HT-29 (cell line): Measurements from ENCODE around the gene RAB11FIP2. TPM values are rescaled to one million over a fixed set of nuclear protein-coding genes. Genes with fewer than 3 reads are reported as not detected.
"Not testable (repeated sequence)": the region's sequence is repeated elsewhere in the genome, so short reads cannot be mapped to it uniquely, and the experiment has no call there.

Source experiments
- DNase-seq: peaks from one replicate; pipeline ENCODE4 v3.0.0-alpha.2; 2015; ENCODE audit warnings: low spot score
- total RNA-seq: library from RNA; depleted of rRNA; stranded (reverse); fragments of >200 nt; shearing (Covaris generic); gene quantifications from 2 replicates; pipeline ENCODE4 v1.2.3, GENCODE V29; 2014; rRNA removed

RAB11FIP2 gene
- 0.64 and 2.3 TPM in 2 replicates for total RNA-seq

- DNase-seq: peak; percentile 84
Observed at GRCh38 chr10:118046395-118047156, at the start of gene RAB11FIP2. RAB11FIP2 (minus strand) TSS chr10:118046941; CDS start chr10:118046163, 778 bp downstream.

- no peak for DNase-seq
Observed at GRCh38 chr10:118096022-118096421, 49.3 kb upstream of the RAB11FIP2 start.

GRCh38 chr10:118092209-118092608 is 45.5 kb upstream of the RAB11FIP2 start:
- DNase-seq: no peak

GRCh38 chr10:118080817-118081216 is 34.1 kb upstream of the RAB11FIP2 start:
- no peak for DNase-seq

GRCh38 chr10:118076705-118077104 is 30.0 kb upstream of the RAB11FIP2 start:
- DNase-seq: no peak

GRCh38 chr10:118072840-118073239 is 26.1 kb upstream of the RAB11FIP2 start:
- DNase-seq: no peak

- not testable (repeated sequence) for DNase-seq
Observed at GRCh38 chr10:118067389-118067788, 20.6 kb upstream of the RAB11FIP2 start.

- DNase-seq: peak; percentile 1
Observed at GRCh38 chr10:118062798-118063238, 16.1 kb upstream of the RAB11FIP2 start.

GRCh38 chr10:118058371-118058770 is 11.6 kb upstream of the RAB11FIP2 start:
- DNase-seq: no peak

GRCh38 chr10:118057361-118057760 is 10.6 kb upstream of the RAB11FIP2 start:
- no peak for DNase-seq

- no peak for DNase-seq
Observed at GRCh38 chr10:118054383-118054782, 7.6 kb upstream of the RAB11FIP2 start.

- DNase-seq: no peak
Observed at GRCh38 chr10:118052816-118053215, 6.1 kb upstream of the RAB11FIP2 start.

- DNase-seq: no peak
Observed at GRCh38 chr10:118047880-118048279, 1.1 kb upstream of the RAB11FIP2 start.

- DNase-seq: no peak
Observed at GRCh38 chr10:118047157-118047719, 497 bp upstream of the RAB11FIP2 start.

- peak; percentile 30 for DNase-seq
Observed at GRCh38 chr10:118045837-118046394, 825 bp downstream of the RAB11FIP2 start.

- DNase-seq: no peak
Observed at GRCh38 chr10:118045158-118045836, 1.4 kb downstream of the RAB11FIP2 start.

GRCh38 chr10:118042827-118043242 is 3.9 kb downstream of the RAB11FIP2 start:
- DNase-seq: no peak

GRCh38 chr10:118042336-118042735 is 4.4 kb downstream of the RAB11FIP2 start:
- DNase-seq: no peak

GRCh38 chr10:118041316-118041715 is 5.4 kb downstream of the RAB11FIP2 start:
- DNase-seq: no peak

GRCh38 chr10:118036281-118036875 is 10.4 kb downstream of the RAB11FIP2 start:
- no peak for DNase-seq

GRCh38 chr10:118035354-118036005 is 11.3 kb downstream of the RAB11FIP2 start:
- no peak for DNase-seq
